M059J (cell line): Measurements from ENCODE around the gene KRTAP13-2. TPM values are rescaled to one million over a fixed set of nuclear protein-coding genes. Genes with fewer than 3 reads are reported as not detected.

Source experiments
- DNase-seq: peaks from one replicate; pipeline ENCODE4 v3.0.0-alpha.2; 2012; ENCODE audit warnings: low read depth
- total RNA-seq: library from RNA; depleted of rRNA; stranded (reverse); fragments of >200 nt; shearing (Covaris generic); gene quantifications from 2 replicates; pipeline ENCODE4 v1.2.3, GENCODE V29; 2014; rRNA removed

Gene KRTAP13-2
- total RNA-seq, 1 experiment from 2014 or later = not detected

DNA sequence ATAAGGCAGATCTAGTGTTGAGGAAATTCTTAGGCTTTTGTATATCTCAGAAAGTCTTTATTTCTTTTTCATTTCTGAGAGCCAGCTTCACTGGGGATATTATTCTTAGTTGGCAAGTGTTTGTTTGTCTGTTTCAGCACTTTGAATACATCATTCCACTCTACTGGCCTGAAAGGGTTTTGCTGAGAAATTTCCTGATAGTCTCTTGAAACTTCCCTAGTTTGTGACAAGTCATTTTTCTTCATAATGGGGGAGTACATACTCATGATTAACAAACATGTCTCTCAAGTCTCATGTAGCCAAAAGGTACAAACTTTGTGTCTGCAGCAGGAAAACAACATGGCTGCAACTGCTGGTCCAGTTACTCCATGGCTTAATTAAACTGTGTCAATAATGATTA is 45.7 kb downstream of the KRTAP13-2 start:
- no peak for DNase-seq

Other genes starting within 250 kb of the KRTAP13-2 start
- gene CLDN17, start 205.5 kb downstream of the KRTAP13-2 start, total RNA-seq = not detected in 2 replicates
- gene CLDN8, start 156.2 kb downstream of the KRTAP13-2 start, total RNA-seq = not detected in 2 replicates
- not detected in 2 replicates for gene KRTAP24-1, start 89.3 kb downstream of the KRTAP13-2 start, total RNA-seq
- gene KRTAP25-1, start 82.8 kb downstream of the KRTAP13-2 start, total RNA-seq = not detected in 2 replicates
- not detected in 2 replicates for gene KRTAP26-1, start 52.0 kb downstream of the KRTAP13-2 start, total RNA-seq
- gene KRTAP27-1, start 34.6 kb downstream of the KRTAP13-2 start, total RNA-seq = not detected in 2 replicates
- not detected in 2 replicates for gene KRTAP23-1, start 23.7 kb downstream of the KRTAP13-2 start, total RNA-seq
- gene KRTAP13-1, start 23.8 kb upstream of the KRTAP13-2 start, total RNA-seq = not detected in 2 replicates
- not detected in 2 replicates for gene KRTAP13-3, start 53.7 kb upstream of the KRTAP13-2 start, total RNA-seq
- not detected in 2 replicates for gene KRTAP13-4, start 57.9 kb upstream of the KRTAP13-2 start, total RNA-seq
- gene KRTAP15-1, start 68.0 kb upstream of the KRTAP13-2 start, total RNA-seq = not detected in 2 replicates
- gene KRTAP19-1, start 108.1 kb upstream of the KRTAP13-2 start, total RNA-seq = not detected in 2 replicates
- not detected in 2 replicates for gene KRTAP19-2, start 115.2 kb upstream of the KRTAP13-2 start, total RNA-seq
- gene KRTAP19-3, start 119.7 kb upstream of the KRTAP13-2 start, total RNA-seq = not detected in 2 replicates
- gene KRTAP19-4, start 124.9 kb upstream of the KRTAP13-2 start, total RNA-seq = not detected in 2 replicates
- not detected in 2 replicates for gene KRTAP19-5, start 129.9 kb upstream of the KRTAP13-2 start, total RNA-seq
- gene KRTAP19-6, start 169.6 kb upstream of the KRTAP13-2 start, total RNA-seq = not detected in 2 replicates
- not detected in 2 replicates for gene KRTAP19-7, start 189.0 kb upstream of the KRTAP13-2 start, total RNA-seq
- not detected in 2 replicates for gene KRTAP22-2, start 218.1 kb upstream of the KRTAP13-2 start, total RNA-seq
- not detected in 2 replicates for gene KRTAP6-3, start 220.2 kb upstream of the KRTAP13-2 start, total RNA-seq
- not detected in 2 replicates for gene KRTAP6-2, start 226.6 kb upstream of the KRTAP13-2 start, total RNA-seq
- not detected in 2 replicates for gene KRTAP22-1, start 228.8 kb upstream of the KRTAP13-2 start, total RNA-seq
- not detected in 2 replicates for gene KRTAP6-1, start 241.7 kb upstream of the KRTAP13-2 start, total RNA-seq
- not detected in 2 replicates for gene KRTAP20-1, start 244.2 kb upstream of the KRTAP13-2 start, total RNA-seq
- not detected in 2 replicates for gene KRTAP20-4, start 248.4 kb upstream of the KRTAP13-2 start, total RNA-seq